BJ (cell line): ENCODE measurements around the gene MSMP. TPM values are rescaled to one million over a fixed set of nuclear protein-coding genes. Genes with fewer than 3 reads are reported as not detected.
A peak's percentile ranks its signal among the peaks of the same experiment; 100 is the strongest.

Experiments
- CTCF ChIA-PET: fragments of 350-600 bp; formaldehyde crosslinking; extraction: SDS; loops from one replicate; lab custom pipeline; 2021; ENCODE audit warnings: antibody characterized with exemption, inconsistent platforms; lab: Yijun Ruan, JAX
- POLR2A ChIA-PET: fragments of 300-600 bp; sonication (Branson Sonifier 250); formaldehyde crosslinking; extraction: SDS; loops from one replicate; lab custom pipeline; 2021; ENCODE audit warnings: antibody characterized with exemption; lab: Charles Lee
- DNase-seq: peaks from one replicate; pipeline ENCODE4 v3.0.0-alpha.2; 2011; ENCODE audit warnings: low read depth
- H3K27me3 ChIP-seq: 2 replicates; pipeline ENCODE4 v1.6.0; 2011; ENCODE audit warnings: low read length; ENCODE audit not compliant: control insufficient read depth, insufficient read depth
- H3K36me3 ChIP-seq: 2 replicates; pipeline ENCODE4 v1.5.1; 2011; ENCODE audit warnings: low read length; ENCODE audit not compliant: control insufficient read depth, insufficient read depth
- H3K4me3 ChIP-seq: 2 replicates; pipeline ENCODE4 v1.5.1; 2011; ENCODE audit warnings: low read depth, mild to moderate bottlenecking, control low read depth, low read length
- polyA plus RNA-seq: library from polyadenylated mRNA; depleted of rRNA; stranded (reverse); fragments of >200 nt; gene quantifications from 2 replicates; pipeline ENCODE4 v1.2.3, GENCODE V29; 2011
- TF ChIP-seq, protein P1 (sequence below): IDR thresholded peaks from 2 replicates; pipeline ENCODE4 v1.5.1; 2011; ENCODE audit warnings: low read depth, mild to moderate bottlenecking, control low read depth, inconsistent platforms, low read length, moderate library complexity; ENCODE audit not compliant: insufficient read depth

Gene MSMP
- polyA plus RNA-seq, 1 experiment = not detected

DNA sequence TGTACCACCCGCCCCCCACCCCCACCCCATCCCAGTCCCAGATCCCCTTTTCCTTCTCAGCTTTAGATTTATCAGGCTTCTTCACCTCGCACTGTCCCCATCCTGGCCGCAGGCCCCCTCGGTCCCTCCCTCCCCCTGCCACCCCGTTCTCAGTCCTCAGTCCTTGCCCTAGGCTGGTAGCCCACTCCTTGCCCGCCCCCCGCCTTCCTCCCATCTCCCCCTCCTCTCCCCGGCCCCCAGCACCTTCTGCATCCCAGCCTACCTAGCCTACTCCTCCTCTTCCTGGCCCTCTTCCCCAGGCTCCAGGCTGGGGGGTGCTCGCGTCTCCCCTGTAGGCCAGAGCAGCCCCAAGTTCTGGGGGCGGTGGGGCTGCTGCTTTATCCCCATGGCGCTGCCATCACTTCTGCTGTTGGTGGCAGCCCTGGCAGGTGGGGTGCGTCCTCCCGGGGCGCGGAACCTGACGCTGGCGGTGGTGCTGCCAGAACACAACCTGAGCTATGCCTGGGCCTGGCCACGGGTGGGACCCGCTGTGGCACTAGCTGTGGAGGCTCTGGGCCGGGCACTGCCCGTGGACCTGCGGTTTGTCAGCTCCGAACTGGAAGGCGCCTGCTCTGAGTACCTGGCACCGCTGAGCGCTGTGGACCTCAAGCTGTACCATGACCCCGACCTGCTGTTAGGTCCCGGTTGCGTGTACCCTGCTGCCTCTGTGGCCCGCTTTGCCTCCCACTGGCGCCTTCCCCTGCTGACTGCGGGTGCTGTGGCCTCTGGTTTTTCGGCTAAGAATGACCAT lies 38.1 kb upstream of the MSMP start:
- H3K4me3 ChIP-seq = peak overlapping the region; percentile 61
- ChIA-PET CTCF (interaction anchor here (0.6 to 2.8 kb wide), 9 partner anchors 17 to 398 kb away, joined by 3 to 20 read pairs (median 4); partner anchors contain the start of genes HINT2 and SPAG8), POLR2A (no interaction called here)
- H3K27me3 ChIP-seq = no peaks in the 10 kb centered on the region
- no peaks in the 10 kb centered on the region; the same call in 1 of the 2 replicates for H3K36me3 ChIP-seq
- no peak for DNase-seq
- TF ChIP-seq, protein P1, sequence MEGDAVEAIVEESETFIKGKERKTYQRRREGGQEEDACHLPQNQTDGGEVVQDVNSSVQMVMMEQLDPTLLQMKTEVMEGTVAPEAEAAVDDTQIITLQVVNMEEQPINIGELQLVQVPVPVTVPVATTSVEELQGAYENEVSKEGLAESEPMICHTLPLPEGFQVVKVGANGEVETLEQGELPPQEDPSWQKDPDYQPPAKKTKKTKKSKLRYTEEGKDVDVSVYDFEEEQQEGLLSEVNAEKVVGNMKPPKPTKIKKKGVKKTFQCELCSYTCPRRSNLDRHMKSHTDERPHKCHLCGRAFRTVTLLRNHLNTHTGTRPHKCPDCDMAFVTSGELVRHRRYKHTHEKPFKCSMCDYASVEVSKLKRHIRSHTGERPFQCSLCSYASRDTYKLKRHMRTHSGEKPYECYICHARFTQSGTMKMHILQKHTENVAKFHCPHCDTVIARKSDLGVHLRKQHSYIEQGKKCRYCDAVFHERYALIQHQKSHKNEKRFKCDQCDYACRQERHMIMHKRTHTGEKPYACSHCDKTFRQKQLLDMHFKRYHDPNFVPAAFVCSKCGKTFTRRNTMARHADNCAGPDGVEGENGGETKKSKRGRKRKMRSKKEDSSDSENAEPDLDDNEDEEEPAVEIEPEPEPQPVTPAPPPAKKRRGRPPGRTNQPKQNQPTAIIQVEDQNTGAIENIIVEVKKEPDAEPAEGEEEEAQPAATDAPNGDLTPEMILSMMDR = no peak

DNA sequence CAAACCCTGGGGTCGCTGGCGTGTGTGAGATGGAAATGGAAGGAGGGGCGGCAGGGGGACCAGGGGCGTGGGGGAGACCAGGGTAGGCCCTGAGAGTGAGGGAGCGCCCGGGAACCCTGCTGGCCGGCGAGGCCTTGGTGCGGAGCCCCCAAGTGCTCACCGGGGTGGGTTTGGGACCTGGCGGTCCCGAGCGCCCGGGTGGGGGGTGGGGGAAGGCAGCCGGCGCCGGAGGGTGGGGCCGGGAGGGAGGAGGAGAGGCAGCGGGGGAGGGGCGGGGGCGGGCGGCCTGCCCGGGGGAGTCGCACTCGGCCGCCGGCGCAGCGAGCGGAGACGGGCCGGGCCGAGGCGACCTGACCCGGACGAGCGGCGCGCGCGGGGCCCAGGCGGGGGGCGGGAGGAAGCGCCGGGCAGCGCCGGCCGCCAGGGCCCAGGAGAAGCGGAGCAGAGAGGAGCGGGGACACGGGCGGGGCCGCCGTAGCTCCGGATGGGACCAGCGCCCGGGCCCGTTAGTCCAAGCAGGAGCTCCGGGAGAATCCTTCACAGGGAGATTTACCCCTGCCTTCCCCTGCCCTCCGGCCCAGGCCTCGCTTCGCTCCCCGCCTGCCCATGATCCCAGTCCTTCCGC lies 37.3 kb upstream of the MSMP start, which contains the start of gene NPR2:
TSS of gene NPR2 (plus strand) at position 295 of the 625 bp plus-strand sequence. CDS start 818 bp downstream, outside the sequence.
- Histone ChIP-seq H3K4me3 (peak within 1 kb of the TSS; percentile 61), H3K36me3 (no peaks in the 10 kb centered on the region; the same call in 1 of the 2 replicates), H3K27me3 (no peaks in the 10 kb centered on the region)
- TF ChIP-seq, protein P1 = no peak
- ChIA-PET POLR2A (no interaction called here), CTCF (interaction anchor here (0.6 to 2.8 kb wide), 6 partner anchors 16 to 116 kb away, joined by 3 to 20 read pairs (median 12); partner anchors contain the start of genes HINT2 and SPAG8)
- DNase-seq = no peak

DNA sequence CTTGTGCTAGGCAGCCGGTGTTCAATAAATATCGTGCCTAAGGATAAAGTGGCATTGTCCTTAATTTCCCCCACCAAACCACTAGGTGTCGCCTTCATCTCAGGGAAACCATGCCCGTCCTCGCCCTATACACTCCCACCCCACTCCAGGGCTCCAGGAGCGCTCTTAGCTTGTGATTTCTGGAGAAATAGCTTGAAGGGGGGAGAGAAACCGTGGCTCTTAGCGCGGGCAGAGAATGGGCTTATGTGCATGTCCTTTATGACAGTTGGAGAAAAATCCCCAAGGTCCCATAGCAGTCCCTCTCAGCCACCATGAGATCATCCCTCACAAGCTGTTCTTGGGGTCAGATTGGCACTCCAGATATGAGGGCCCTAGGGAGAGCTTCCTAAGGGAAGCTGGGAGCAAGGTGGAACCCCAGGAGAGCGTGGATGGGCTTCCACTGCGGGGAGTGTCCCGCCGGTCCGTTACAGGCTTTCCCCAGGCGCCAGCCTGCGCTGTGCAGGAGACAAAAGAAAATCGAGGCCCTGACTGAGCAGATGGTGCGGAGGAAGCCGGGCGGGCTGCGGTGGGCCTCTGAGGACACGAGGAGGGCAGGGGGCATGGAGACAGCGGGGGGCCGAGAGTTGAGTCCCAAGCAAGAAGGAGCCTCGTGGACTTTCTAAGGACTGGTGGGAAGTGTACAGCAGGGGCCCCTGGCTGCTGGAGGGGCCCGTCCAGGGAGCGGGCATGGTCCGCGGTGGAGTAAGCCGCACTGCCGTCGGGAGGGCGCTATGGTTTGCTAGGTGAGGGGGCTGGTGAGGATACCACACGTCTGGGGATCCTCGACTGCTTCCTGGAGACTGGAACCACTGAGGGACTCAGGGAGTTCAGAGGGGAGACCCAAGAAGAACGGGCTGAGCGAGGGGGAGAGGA lies 36.6 kb upstream of the MSMP start:
- ChIA-PET CTCF (interaction anchor here (0.6 to 5.3 kb wide), 59 partner anchors 8 to 538 kb away, joined by 3 to 92 read pairs (median 4); partner anchors contain the start of genes CCDC107, CREB3, FAM221B and GBA2), POLR2A (no interaction called here)
- TF ChIP-seq, protein P1 = peak; percentile 85
- peak; percentile 18 for DNase-seq
- peak overlapping the region; percentile 61 for H3K4me3 ChIP-seq
- H3K27me3 ChIP-seq = peaks cover 2% of the 10 kb centered on the region; the same call in 1 of the 2 replicates
- no peaks in the 10 kb centered on the region; the same call in 1 of the 2 replicates for H3K36me3 ChIP-seq

DNA sequence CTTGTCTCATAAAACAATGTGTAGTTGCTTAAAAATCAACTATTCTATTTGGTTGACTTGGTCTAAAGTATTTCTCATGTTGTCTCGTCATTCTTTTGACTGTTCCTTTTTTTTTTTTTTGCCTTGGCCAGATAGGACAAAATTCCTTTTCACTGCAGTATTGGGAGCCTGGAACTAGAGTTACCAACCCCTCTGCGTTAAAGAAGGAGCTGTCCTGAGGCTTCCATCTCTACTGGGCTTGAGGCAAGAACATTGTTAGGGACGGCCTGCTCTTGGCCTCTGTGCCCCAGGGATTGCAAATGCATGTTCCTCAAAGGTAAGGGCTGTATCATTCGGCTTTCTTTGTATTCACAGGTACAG lies 35.9 kb upstream of the MSMP start:
- peaks cover 4% of the 10 kb centered on the region; the same call in 1 of the 2 replicates for H3K27me3 ChIP-seq
- TF ChIP-seq, protein P1 = no peak
- no peak for DNase-seq
- no peaks in the 10 kb centered on the region; the same call in 1 of the 2 replicates for H3K36me3 ChIP-seq
- no peak overlapping the region for H3K4me3 ChIP-seq
- POLR2A ChIA-PET = no interaction called here
- CTCF ChIA-PET = interaction anchor here (0.6 to 5.3 kb wide), 54 partner anchors 8 to 538 kb away, joined by 3 to 92 read pairs (median 4); partner anchors contain the start of genes CCDC107, CREB3, FAM221B and GBA2
